HG03354 (cell line): Measurements from ENCODE around the gene SLC4A1AP.
A peak's percentile ranks its signal among the peaks of the same experiment; 100 is the strongest.

Experiments
- ATAC-seq: cut with Tn5 transposase; IDR thresholded peaks from one replicate; pipeline ENCODE4 v1.9.1; 2021; ENCODE audit warnings: mild to moderate bottlenecking; ENCODE audit not compliant: unreplicated experiment, poor library complexity, severe bottlenecking

Gene SLC4A1AP

DNA sequence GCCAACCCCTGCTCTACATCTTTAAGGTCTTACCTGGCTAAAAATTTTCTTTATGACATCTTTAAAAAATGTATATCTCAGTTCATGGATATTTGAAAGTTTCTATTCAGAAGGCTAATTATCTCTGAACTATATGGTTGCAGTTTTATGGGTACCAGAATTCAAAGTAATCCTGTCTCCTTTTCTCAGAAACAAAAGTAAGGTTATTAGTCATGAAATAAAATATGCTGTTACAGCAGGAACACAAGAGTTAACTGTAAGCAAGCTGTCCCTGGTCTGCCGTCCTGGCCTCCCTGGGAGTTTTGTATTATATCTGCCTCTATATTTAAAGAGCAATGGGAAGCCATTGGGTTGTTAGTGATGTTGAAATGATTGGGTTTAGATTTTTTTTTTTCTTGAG lies 34.0 kb downstream of the SLC4A1AP start:
- no peak for ATAC-seq

DNA sequence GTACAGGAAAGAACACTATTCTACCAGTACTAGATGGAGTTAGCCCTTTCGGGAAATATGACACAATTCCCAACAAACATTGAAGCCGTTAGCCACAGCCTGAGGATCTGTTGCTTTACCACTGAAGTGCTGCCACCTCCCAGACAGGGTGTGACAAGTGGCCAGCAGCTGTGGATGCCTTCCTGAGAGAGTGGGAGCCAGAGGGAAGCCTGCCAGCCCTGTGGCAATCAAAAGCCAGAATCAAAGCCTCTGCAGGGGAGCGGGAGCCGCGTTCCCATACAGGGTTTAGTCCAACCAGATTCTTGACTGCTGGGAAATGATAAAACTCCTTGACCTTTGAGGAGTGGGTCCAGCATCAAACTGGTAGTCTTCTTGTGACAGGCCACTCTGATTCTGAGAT lies 38.0 kb downstream of the SLC4A1AP start:
- ATAC-seq: no peak

DNA sequence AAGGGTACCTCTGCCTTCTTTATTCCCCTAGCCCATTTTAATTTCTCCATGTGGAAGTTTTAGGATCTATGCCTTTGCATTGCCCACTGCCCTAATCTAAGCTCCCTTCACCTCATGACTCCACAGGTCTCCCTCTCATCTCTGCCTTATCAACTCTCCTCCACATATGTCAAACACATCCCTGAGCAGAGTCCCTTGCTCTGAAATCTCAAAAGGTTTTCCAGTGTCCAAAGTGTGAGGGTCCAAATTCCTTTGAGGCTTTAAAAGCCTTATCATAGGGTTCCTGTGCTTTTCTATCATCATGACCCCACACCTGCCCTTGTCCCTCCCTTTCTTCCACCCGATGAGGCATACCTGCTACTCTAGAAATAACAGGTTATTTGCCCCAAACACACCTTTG lies 38.6 kb downstream of the SLC4A1AP start:
- ATAC-seq: no peak

DNA sequence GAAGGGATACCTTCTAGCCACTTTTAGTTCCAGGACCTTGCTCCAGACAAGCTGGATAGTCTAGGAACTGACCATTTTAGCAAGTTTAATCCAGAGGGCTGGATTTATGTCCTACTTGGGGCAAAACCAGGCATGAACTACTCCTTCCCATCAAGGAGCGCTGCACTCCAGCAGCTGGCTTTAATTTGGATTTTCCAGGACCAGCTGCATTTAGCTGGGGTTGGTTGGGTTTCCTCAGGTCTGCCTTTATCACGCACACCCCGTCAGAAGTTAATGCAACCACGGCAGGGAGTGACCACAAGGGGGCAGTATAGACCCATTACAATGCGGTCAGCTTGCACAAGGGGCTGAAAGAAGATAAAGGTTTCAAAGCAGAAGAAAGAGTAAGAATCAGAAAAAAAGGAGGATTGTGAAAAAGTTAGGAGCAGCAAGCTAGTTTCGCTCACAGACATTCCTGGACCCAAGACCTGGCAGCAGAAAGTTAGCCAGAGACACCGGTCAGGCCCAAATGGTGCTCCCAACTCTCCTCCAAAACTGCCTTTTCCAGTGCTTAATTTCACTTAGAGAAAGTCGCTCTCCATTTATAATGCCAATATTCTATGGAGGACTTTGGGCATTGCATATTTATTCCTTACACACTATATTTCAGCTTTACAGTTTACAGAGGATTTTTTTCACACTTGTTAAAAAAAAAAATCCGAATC lies 40.1 kb downstream of the SLC4A1AP start:
- ATAC-seq: peak; percentile 64

DNA sequence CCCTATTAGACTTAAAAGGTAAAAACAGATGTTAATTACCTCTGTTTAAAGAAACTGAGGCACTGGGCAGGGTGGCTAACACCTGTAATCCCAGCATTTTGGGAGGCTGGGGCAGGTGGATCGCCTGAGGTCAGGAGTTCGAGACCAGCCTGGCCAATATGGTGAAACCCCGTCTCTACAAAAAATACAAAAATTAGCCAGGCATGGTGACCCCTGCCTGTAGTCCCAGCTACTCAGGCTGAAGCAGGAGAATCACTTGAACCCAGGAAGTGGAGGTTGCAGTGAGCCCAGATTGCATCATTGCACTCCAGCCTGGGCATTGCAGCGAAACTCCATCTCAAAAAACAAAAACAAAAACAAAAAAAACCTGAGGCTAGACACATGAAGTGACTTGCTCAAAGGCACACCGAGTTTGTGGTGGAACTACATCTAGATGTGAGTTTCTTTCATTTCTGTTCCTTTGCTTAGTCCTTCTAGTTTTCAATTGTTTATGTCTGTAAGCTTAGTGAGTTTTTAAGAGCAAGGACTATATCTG lies 40.7 kb downstream of the SLC4A1AP start:
- no peak for ATAC-seq

DNA sequence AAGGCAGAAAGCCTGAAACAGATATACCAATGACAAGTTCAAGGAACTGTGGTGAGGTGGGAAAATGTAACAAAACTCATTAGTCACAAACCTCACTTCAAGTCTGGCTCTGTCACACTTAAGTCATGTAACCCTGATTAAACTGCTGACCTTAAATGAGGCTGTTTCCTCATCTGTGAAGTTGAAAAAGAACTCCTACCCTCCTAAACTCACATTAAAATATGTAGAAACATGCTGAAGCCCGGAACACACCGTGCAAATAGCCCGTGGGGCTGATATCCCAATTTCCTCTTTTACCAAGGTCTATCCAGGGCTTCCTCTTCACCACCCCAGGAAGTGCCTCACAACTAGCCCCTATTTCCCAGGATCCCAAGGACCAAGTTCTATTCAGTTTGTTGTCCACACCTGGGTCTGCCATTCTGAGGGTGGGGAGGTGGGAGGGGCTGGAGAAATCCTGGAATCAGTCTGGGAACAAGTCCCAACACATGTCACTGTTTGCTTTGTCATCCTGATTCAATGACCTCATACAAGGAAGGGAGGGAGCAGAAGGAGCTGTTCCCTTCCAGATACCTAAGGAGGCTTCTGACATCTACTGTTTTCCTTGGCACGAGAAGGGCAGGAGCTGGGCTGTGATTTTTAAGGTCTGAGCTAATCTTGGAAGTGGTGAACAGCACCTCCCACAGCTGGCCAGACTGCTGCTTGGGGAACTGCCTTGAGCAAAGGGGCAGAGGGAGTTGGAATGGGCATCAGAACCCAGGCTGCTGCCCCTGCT lies 42.3 kb downstream of the SLC4A1AP start:
- no peak for ATAC-seq

DNA sequence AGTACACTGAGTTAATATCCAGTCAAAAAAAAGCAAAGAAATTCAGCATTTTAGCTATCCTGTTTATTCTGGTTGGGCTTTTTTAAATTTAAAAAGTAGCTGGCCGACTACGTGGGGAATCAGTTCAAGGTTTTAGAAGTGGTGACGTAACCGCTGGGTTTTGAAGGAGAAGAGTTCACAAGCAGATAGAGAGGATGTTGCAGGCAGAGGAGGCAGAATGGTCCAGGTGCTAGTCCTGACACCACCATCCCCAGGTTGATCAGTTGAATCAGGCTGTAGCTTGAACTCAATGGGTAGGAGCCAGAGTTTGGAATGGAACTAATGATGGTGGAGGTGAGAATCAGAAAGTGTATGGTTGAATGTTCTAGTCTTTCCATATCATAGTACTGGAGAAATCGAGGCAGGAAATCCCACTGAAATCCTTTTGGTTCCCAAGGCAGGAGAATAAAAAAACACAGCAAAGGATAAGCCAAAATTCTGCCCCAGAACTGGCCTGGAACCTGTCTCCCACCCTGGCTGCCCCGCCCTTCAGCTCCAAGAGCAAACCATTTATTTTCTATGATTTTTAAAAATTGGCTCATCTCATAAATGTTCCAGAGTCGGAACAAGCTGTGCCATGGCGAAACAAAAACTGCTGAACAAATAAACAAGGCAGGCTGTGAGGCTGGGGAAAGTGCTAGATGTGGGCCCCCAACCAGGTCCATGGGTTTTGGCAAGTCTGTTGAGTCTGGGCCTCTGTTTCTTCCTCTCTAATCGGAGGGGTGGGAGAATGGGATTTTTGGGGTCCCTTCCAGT lies 44.0 kb downstream of the SLC4A1AP start:
- no peak for ATAC-seq

DNA sequence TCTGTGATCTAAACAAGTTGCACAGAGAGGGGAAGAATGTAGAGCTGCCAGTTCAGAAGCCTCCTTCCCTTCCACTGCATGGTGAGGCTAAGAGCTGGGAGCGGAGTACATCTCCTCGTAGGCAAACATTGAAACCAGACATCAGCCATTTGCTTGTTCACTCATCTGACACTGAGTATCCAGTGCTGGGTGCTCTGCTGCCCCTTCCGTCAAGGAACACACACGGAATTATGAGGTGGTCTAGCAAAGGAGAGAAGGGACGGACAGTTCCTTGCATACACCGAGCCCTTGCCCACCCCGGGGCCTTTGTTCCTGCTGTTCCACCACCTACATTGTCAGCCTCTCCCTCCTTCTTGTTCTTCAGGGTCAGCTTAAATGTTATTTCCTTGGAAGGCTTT lies 44.6 kb downstream of the SLC4A1AP start:
- no peak for ATAC-seq

DNA sequence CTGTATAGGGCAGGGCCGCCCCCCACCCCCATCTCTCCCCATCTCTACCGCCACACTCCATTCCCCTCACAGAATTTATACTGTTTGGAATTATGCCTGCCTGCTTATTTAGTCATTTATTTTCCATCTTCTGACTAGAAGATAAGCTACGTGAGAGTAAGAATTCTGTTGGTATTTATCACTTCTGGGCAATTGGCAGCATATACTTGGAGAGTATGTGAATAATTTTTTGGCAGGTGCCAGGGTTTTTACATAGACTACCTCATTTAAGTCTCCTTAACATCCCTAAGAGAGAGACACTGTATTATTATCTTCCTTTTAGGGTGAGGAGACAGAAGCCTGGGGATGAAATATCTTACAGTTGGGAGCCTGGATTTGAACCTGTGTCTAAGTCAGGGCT lies 45.0 kb downstream of the SLC4A1AP start:
- ATAC-seq: no peak

DNA sequence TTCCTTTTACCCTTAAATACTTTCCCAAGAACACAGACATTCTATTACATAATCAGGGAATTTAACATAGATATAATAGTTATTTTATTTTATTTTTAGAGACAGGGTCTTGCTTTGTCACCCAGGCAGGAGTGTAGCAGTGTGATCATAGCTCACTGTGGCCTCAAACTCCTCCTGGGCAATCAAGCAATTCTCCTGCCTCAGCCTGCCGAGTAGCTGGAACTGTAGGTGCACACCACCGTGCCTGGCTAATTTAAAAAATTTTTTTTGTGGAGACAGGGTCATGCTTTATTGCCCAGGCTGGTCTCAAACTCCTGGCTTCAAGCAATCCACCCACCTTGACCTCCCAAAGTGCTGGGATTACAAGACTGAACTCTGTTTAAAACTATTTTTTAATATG lies 45.6 kb downstream of the SLC4A1AP start:
- no peak for ATAC-seq

DNA sequence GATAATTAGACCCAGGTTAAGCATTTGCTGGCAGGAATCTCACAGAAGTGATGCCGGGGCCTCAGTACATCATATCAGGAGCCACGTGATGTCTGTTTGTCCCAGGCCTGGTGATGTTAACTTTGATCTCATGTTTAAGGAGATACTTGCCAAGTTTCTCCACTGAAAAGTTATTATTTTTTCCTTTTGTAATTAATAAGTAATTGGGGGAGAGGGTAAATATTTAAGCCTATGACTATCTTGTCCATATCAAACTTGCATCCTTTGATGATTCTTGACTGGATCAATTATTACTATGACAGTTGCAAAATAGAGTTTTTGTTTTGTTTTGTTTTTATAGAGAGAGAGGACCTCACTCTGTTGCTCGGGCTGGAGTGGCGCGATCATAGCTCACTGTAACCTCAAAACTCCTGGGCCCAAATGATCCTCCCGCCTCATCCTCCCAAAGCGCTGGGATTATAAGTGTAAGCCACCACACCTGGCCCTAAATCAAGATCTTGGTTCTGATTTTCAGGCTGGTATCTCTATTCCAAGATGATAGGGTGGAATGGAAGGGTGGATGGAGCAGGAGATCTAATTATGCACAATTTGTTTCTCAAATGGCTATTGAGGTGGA lies 46.4 kb downstream of the SLC4A1AP start:
- ATAC-seq: no peak

DNA sequence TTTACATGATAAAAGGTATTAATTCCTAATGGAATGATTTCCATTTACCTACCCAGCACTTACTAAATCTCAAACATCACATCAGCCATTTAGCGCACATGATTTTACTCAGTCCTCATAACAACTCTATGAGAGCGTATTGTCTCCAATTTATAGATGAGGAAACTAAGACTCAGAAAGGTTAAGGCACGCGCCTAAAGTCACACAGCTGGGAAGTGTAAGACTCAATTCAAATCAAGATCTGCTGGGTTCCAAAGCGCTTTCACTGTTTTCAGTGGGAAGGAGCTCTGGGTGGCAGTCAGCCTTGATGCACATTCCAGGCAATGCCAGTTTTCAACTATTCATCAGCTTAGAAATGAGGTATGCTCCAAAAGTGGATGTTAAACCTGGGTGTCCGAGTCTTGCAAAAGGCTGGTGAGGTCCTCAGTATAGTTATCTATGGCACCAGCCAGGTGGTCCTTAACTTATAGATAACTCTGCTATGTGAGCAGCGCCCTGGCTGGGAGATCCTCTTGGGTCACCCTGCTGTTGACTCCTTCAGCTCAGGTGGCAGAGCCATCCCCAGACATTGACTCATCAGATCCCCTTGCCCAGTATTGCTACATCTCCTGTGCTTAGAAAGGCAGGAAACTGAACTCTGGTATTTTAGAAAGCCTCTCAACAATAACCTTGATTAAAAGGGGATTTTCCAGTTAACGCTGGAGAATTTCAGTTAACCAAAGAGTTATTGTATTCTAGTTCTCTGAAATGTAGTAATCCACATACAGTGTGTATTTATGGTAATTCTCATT lies 47.1 kb downstream of the SLC4A1AP start:
- no peak for ATAC-seq

DNA sequence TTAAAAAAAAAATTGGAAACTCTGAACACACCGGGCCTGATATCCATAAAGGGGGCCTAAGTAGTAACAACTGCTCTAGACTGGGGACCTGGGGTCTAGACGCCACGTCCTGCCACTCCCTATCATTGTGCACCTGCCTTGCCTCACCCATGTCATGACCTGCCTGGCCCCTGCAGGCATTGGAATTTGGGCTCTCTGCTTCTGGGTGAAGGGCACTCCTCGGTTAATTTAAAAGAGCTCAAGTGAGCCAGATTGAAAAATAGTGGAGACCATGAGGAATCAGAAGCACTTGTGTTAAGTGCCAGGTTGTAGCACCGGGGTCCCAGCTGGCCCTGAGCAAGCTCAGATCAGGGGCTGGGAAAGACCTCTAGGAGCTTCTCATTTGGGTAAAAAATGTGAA lies 48.1 kb downstream of the SLC4A1AP start:
- ATAC-seq: no peak

DNA sequence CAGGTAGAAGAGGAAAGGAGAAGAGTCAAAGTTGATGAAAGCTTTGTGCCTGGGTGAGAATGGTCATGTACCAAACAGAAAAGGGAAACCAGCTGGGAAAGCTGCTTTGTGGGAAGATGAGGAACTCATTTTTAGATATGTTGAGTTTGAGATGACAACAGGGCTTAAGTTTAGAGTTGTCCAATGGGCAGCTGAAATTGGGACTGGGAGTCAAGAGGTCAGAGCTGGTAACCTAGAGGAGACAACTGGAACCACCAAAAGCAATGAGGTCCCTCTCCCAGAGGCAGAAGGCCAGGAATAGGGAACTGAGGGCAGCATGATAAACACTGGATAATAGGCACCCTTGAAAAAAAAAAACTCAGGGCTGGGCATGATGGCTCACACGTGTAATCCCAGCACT lies 48.8 kb downstream of the SLC4A1AP start:
- ATAC-seq: no peak

DNA sequence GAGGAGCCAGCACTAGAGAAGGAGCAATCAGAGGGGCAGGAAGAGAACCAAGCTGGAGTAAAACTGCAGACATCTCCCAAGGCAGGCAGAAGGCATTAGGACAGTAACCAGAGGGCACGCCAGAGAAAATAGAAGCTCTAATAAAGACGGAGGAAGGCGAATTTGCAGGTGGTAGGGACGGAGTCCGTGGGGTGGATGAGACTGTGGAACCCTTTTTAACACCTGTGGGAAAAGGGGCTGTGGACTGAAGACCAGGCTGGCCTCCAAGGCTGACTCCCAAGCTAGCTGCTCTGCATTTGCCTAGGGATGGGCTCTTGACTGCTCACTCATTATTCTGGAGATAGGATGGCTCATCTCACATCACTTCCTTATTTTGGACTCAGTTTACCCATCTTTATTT lies 49.5 kb downstream of the SLC4A1AP start:
- no peak for ATAC-seq

DNA sequence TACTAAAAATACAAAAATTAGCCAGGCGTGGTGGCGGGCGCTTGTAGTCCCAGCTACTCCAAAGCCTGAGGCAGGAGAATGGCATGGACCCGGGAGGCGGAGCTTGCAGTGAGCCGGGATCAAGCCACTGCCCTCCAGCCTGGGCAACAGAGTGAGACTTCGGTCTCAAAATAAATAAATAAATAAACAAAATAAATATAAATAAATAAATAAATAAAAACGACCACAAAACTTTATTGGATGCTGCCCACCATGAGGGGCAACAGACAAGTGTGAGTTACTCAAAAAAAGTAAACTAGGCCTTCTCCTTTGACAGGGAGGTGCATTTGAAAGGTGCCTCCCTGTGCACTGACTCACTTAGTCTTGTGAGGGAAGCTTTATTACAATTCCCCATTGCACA lies 50.4 kb downstream of the SLC4A1AP start:
- ATAC-seq: no peak

DNA sequence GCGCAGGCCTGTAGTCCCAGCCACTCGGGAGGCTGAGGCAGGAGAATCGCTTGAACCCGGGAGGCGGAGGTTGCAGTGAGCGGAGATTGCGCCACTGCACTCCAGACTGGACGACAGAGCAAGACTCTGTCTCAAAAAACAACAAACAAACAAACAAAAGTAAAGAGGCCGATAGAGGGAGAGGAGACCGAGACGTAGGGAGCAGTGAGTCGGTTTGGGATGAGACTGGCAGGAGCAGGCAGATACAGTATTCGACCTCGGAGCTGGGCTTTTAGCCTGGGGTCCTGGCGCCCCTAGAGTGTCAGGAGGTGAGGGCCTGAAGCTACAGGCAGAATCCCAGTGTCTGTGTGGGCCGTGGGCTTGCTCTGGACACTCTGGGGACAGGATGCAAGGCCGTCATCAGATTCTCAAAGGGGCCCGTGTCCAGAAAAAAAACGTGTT lies 51.2 kb downstream of the SLC4A1AP start:
- no peak for ATAC-seq

DNA sequence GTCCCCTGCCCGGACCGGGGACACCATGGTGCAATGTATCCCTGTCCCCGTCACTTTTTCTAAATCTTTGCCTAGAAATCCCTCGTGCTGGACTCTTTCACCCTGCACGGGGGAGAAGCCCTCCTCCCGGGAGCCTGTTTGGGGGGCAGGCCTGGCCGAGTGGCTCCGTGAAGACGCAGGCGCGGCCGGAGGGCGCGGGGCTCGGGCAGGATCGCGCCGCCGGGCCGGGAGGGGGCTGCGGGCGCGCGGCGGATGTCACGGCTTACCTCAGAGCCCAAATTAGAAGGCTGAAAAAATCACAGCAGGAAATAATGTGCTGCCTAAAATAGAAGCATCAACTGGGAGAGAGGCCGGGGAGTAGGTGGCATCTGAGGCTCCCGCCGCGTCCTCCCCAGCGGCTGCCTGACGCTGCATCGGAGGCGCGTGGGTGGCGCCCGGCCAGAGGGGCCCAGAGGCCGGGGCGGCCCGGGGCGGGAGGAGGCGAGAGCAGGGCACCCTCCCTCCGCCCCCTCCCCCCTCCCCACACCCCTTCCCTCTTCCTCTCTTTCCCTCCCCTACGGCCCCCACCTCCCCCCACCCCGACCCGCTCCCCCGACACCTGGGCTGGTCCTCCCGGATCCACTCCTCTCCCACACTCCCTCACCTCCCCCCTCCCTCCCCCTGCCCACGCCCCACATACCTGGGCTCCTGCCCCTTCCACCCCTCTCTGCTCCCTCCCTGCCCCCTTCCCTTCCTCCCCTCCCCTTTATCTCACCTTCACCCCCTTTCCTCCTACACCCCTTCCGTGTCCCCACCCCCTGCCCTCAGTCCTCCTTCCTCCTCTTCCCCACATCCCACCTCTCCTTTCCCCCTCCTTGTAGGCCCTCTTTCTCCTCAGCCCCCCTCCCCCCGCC lies 51.9 kb downstream of the SLC4A1AP start:
- no peak for ATAC-seq
